ENCODE data around the gene CACNB4. TPM values are rescaled to one million over a fixed set of nuclear protein-coding genes. Genes with fewer than 3 reads are reported as not detected.

The CACNB4 gene
- total RNA-seq, 1 experiment from 2014 or later = not detected

GRCh38 chr2:151852260-151853069, 246.4 kb downstream of the CACNB4 start:
- CTCF ChIA-PET = no interaction called here
- Histone ChIP-seq H3K9me2 (replicated peaks; ENCODE audit: low read length) (no peaks in the 10 kb centered on the region), H3K79me2 (ENCODE audit: low read length) (no peaks in the 10 kb centered on the region), H3K4me2 (ENCODE audit: low read length) (no peak overlapping the region), H2AFZ (ENCODE audit: low read length) (no peak overlapping the region), H3K27me3 (ENCODE audit: low read length) (peaks cover 41% of the 10 kb centered on the region), H3F3A (ENCODE audit: low read length, unreplicated experiment) (no peaks in the 10 kb centered on the region), H3K36me3 (ENCODE audit: low read depth, low read length) (no peaks in the 10 kb centered on the region), H3K4me1 (ENCODE audit: insufficient read depth, low read length) (no peaks in the 10 kb centered on the region), H3K9ac (ENCODE audit: low read length) (no peak overlapping the region), H3K27ac (ENCODE audit: low read length) (no peak overlapping the region), H3K4me3 (ENCODE audit: low read length) (no peak overlapping the region), H4K20me1 (ENCODE audit: low read length) (no peaks in the 10 kb centered on the region), H3K9me3 (ENCODE audit: low read length) (no peaks in the 10 kb centered on the region)
- BruUV-seq (replicated peaks) = no TSS peak
- POLR2A ChIA-PET (ENCODE audit: unreplicated experiment) = no interaction called here
- DNase-seq (no peak), ATAC-seq (no peak)
- intact Hi-C loops (cut with micrococcal nuclease) = no loop called here
- TF ChIP-seq CTCF (conservative IDR thresholded peaks at IDR 0.05; ENCODE audit: low read depth, low read length) (no peak), EZH2phosphoT487 (IDR thresholded peaks at IDR 0.05; ENCODE audit: borderline replicate concordance, low read length) (no peak), EZH2 (IDR thresholded peaks at IDR 0.05; ENCODE audit: low read length, unreplicated experiment) (no peak)

- ChIA-PET POLR2A (ENCODE audit: unreplicated experiment) (no interaction called here), CTCF (no interaction called here)
- H3K36me3 ChIP-seq (ENCODE audit: low read depth, low read length) = no peaks in the 10 kb centered on the region
- intact Hi-C loops (cut with micrococcal nuclease) = no loop called here
- DNase-seq (peak; percentile 19), ATAC-seq (peak; percentile 42; the same call in 1 of the 2 replicates)
- BruUV-seq (replicated peaks) = no TSS peak
- H3K9ac ChIP-seq (ENCODE audit: low read length) = no peak overlapping the region
- peaks cover 41% of the 10 kb centered on the region for H3K27me3 ChIP-seq (ENCODE audit: low read length)
- no peak overlapping the region for H3K27ac ChIP-seq (ENCODE audit: low read length)
- H3K4me3 ChIP-seq (ENCODE audit: low read length) = no peak overlapping the region
- no peak for TF ChIP-seq EZH2phosphoT487 (IDR thresholded peaks at IDR 0.05; ENCODE audit: borderline replicate concordance, low read length)
- no peak for TF ChIP-seq CTCF (conservative IDR thresholded peaks at IDR 0.05; ENCODE audit: low read depth, low read length)
- TF ChIP-seq EZH2 (IDR thresholded peaks at IDR 0.05; ENCODE audit: low read length, unreplicated experiment) = no peak
- no peak overlapping the region for H2AFZ ChIP-seq (ENCODE audit: low read length)
- H3K9me3 ChIP-seq (ENCODE audit: low read length) = no peaks in the 10 kb centered on the region
- H3K4me2 ChIP-seq (ENCODE audit: low read length) = 0 out of 2 replicates have a peak overlapping the region, but pooled peaks have one; percentile 5
- H4K20me1 ChIP-seq (ENCODE audit: low read length) = no peaks in the 10 kb centered on the region
- no peaks in the 10 kb centered on the region for H3K4me1 ChIP-seq (ENCODE audit: insufficient read depth, low read length)
- no peaks in the 10 kb centered on the region for H3K9me2 ChIP-seq (replicated peaks; ENCODE audit: low read length)
- H3K79me2 ChIP-seq (ENCODE audit: low read length) = no peaks in the 10 kb centered on the region
- H3F3A ChIP-seq (ENCODE audit: low read length, unreplicated experiment) = no peaks in the 10 kb centered on the region
These were observed 247.1 kb downstream of the CACNB4 start for GRCh38 chr2:151851761-151852160.

GRCh38 chr2:151849413-151850010, 249.3 kb downstream of the CACNB4 start:
- CTCF ChIA-PET = no interaction called here
- no peak overlapping the region for H2AFZ ChIP-seq (ENCODE audit: low read length)
- POLR2A ChIA-PET (ENCODE audit: unreplicated experiment) = no interaction called here
- H3K36me3 ChIP-seq (ENCODE audit: low read depth, low read length) = no peaks in the 10 kb centered on the region
- H3K79me2 ChIP-seq (ENCODE audit: low read length) = no peaks in the 10 kb centered on the region
- peaks cover 56% of the 10 kb centered on the region for H3K27me3 ChIP-seq (ENCODE audit: low read length)
- no peaks in the 10 kb centered on the region for H3K9me2 ChIP-seq (replicated peaks; ENCODE audit: low read length)
- intact Hi-C loops (cut with micrococcal nuclease) = no loop called here
- H3K4me2 ChIP-seq (ENCODE audit: low read length) = no peak overlapping the region
- H3K4me1 ChIP-seq (ENCODE audit: insufficient read depth, low read length) = no peaks in the 10 kb centered on the region
- no peak for DNase-seq
- H3K27ac ChIP-seq (ENCODE audit: low read length) = no peak overlapping the region
- no peaks in the 10 kb centered on the region for H4K20me1 ChIP-seq (ENCODE audit: low read length)
- H3F3A ChIP-seq (ENCODE audit: low read length, unreplicated experiment) = no peaks in the 10 kb centered on the region
- H3K4me3 ChIP-seq (ENCODE audit: low read length) = no peak overlapping the region
- peak; percentile 57 for ATAC-seq
- H3K9me3 ChIP-seq (ENCODE audit: low read length) = no peaks in the 10 kb centered on the region
- TF ChIP-seq EZH2phosphoT487 (IDR thresholded peaks at IDR 0.05; ENCODE audit: borderline replicate concordance, low read length) = no peak
- no peak for TF ChIP-seq EZH2 (IDR thresholded peaks at IDR 0.05; ENCODE audit: low read length, unreplicated experiment)
- TF ChIP-seq CTCF (conservative IDR thresholded peaks at IDR 0.05; ENCODE audit: low read depth, low read length) = no peak
- no TSS peak for BruUV-seq (replicated peaks)
- H3K9ac ChIP-seq (ENCODE audit: low read length) = no peak overlapping the region

Data from PC-3 (cell line).